ENCODE data around the gene MYLK.
A peak's percentile ranks its signal among the peaks of the same experiment; 100 is the strongest.

Gene MYLK

GRCh38 chr3:123728991-123729390 lies 155.1 kb downstream of the MYLK start:
- DNase-seq (ENCODE audit: insufficient read length, low spot score) (no peak), FAIRE-seq (no peak)
- TF ChIP-seq, protein P1, sequence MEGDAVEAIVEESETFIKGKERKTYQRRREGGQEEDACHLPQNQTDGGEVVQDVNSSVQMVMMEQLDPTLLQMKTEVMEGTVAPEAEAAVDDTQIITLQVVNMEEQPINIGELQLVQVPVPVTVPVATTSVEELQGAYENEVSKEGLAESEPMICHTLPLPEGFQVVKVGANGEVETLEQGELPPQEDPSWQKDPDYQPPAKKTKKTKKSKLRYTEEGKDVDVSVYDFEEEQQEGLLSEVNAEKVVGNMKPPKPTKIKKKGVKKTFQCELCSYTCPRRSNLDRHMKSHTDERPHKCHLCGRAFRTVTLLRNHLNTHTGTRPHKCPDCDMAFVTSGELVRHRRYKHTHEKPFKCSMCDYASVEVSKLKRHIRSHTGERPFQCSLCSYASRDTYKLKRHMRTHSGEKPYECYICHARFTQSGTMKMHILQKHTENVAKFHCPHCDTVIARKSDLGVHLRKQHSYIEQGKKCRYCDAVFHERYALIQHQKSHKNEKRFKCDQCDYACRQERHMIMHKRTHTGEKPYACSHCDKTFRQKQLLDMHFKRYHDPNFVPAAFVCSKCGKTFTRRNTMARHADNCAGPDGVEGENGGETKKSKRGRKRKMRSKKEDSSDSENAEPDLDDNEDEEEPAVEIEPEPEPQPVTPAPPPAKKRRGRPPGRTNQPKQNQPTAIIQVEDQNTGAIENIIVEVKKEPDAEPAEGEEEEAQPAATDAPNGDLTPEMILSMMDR (IDR thresholded peaks at IDR 0.05; ENCODE audit: insufficient read depth, missing control alignments), result no peak

GRCh38 chr3:123728014-123728413 lies 156.1 kb downstream of the MYLK start:
- DNase-seq (ENCODE audit: insufficient read length, low spot score) (no peak), FAIRE-seq (no peak)
- TF ChIP-seq, protein P1 (IDR thresholded peaks at IDR 0.05; ENCODE audit: insufficient read depth, missing control alignments), result no peak

GRCh38 chr3:123725652-123726400 lies 158.3 kb downstream of the MYLK start:
- TF ChIP-seq, protein P1 (IDR thresholded peaks at IDR 0.05; ENCODE audit: insufficient read depth, missing control alignments), result no peak
- no peak for DNase-seq (ENCODE audit: insufficient read length, low spot score)
- FAIRE-seq, result no peak

GRCh38 chr3:123724306-123724705 lies 159.8 kb downstream of the MYLK start:
- TF ChIP-seq, protein P1 (IDR thresholded peaks at IDR 0.05; ENCODE audit: insufficient read depth, missing control alignments), result no peak
- DNase-seq (ENCODE audit: insufficient read length, low spot score), result no peak
- no peak for FAIRE-seq

- peak; percentile 78 for FAIRE-seq
- DNase-seq (ENCODE audit: insufficient read length, low spot score), result peak; percentile 53
- TF ChIP-seq, protein P1 (IDR thresholded peaks at IDR 0.05; ENCODE audit: insufficient read depth, missing control alignments), result peak; percentile 84
These were observed 160.5 kb downstream of the MYLK start for GRCh38 chr3:123723522-123724168.

DNA sequence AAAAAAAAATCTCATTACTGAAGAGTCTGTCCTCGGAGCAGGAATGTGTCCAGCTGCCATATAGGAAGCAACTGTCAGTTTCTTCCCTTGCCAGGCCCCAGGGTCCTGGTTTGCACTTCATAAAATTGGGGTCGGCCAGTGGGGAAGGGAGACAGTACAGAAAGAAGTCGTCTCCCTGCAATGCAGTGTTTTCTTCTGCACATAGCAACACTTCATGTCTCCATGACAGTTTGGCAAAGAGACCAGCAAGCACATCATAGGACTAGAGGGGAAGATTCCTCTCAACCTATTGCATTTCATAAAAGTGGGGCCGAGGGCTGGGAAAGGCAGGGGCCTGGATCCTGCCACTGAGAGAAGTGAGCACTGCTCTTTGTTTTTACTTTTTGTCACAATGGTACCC lies 161.1 kb downstream of the MYLK start:
- FAIRE-seq, result no peak

More for the DNA sequence above, 161.1 kb downstream of the MYLK start:
- TF ChIP-seq, protein P1 (IDR thresholded peaks at IDR 0.05; ENCODE audit: insufficient read depth, missing control alignments), result no peak
- no peak for DNase-seq (ENCODE audit: insufficient read length, low spot score)

Data from D721Med (cell line).